ENCODE measurements around the gene IL15.
"Not testable (repeated sequence)": the region's sequence is repeated elsewhere in the genome, so short reads cannot be mapped to it uniquely, and the experiment has no call there.

IL15 gene

GRCh38 chr4:141739636-141740035 is 103.3 kb downstream of the IL15 start:
- H3K9ac ChIP-seq (ENCODE audit: low read depth, low read length), result no peak overlapping the region
- no peaks in the 10 kb centered on the region for H3K4me1 ChIP-seq (ENCODE audit: insufficient read depth, low read length)
- H3K36me3 ChIP-seq (ENCODE audit: insufficient read depth, low read length), result no peaks in the 10 kb centered on the region
- H3K9me3 ChIP-seq (ENCODE audit: control insufficient read depth, insufficient read depth, low read length), result no peaks in the 10 kb centered on the region

GRCh38 chr4:141746026-141746425 is 109.6 kb downstream of the IL15 start:
- Histone ChIP-seq H3K9ac (ENCODE audit: low read depth, low read length) (no peak overlapping the region), H3K4me1 (ENCODE audit: insufficient read depth, low read length) (no peaks in the 10 kb centered on the region), H3K36me3 (ENCODE audit: insufficient read depth, low read length) (no peaks in the 10 kb centered on the region), H3K9me3 (ENCODE audit: control insufficient read depth, insufficient read depth, low read length) (no peaks in the 10 kb centered on the region)

- H3K36me3 ChIP-seq (ENCODE audit: insufficient read depth, low read length); H3K9ac ChIP-seq (ENCODE audit: low read depth, low read length); H3K9me3 ChIP-seq (ENCODE audit: control insufficient read depth, insufficient read depth, low read length); H3K4me1 ChIP-seq (ENCODE audit: insufficient read depth, low read length): not testable (repeated sequence)
These were observed 115.4 kb downstream of the IL15 start for GRCh38 chr4:141751806-141752205.

GRCh38 chr4:141757287-141757686 is 120.9 kb downstream of the IL15 start:
- Histone ChIP-seq H3K9ac (ENCODE audit: low read depth, low read length) (no peak overlapping the region), H3K4me1 (ENCODE audit: insufficient read depth, low read length) (no peaks in the 10 kb centered on the region)

GRCh38 chr4:141759796-141760425 is 123.5 kb downstream of the IL15 start:
- H3K9me3 ChIP-seq (ENCODE audit: control insufficient read depth, insufficient read depth, low read length), result no peaks in the 10 kb centered on the region
- no peaks in the 10 kb centered on the region for H3K4me1 ChIP-seq (ENCODE audit: insufficient read depth, low read length)
- no peak overlapping the region for H3K9ac ChIP-seq (ENCODE audit: low read depth, low read length)
- no peaks in the 10 kb centered on the region for H3K36me3 ChIP-seq (ENCODE audit: insufficient read depth, low read length)

More at GRCh38 chr4:141757287-141757686, 120.9 kb downstream of the IL15 start:
- no peaks in the 10 kb centered on the region for H3K9me3 ChIP-seq (ENCODE audit: control insufficient read depth, insufficient read depth, low read length)
- H3K36me3 ChIP-seq (ENCODE audit: insufficient read depth, low read length), result no peaks in the 10 kb centered on the region

GRCh38 chr4:141761926-141762325 is 125.5 kb downstream of the IL15 start:
- Histone ChIP-seq H3K9me3 (ENCODE audit: control insufficient read depth, insufficient read depth, low read length) (no peaks in the 10 kb centered on the region), H3K9ac (ENCODE audit: low read depth, low read length) (no peak overlapping the region), H3K36me3 (ENCODE audit: insufficient read depth, low read length) (no peaks in the 10 kb centered on the region), H3K4me1 (ENCODE audit: insufficient read depth, low read length) (no peaks in the 10 kb centered on the region)

- Histone ChIP-seq H3K9ac (ENCODE audit: low read depth, low read length) (no peak overlapping the region), H3K4me1 (ENCODE audit: insufficient read depth, low read length) (no peaks in the 10 kb centered on the region), H3K36me3 (ENCODE audit: insufficient read depth, low read length) (no peaks in the 10 kb centered on the region), H3K9me3 (ENCODE audit: control insufficient read depth, insufficient read depth, low read length) (no peaks in the 10 kb centered on the region)
These were observed 127.0 kb downstream of the IL15 start for GRCh38 chr4:141763374-141763773.

- H3K9ac ChIP-seq (ENCODE audit: low read depth, low read length), result no peak overlapping the region
- peaks cover 8% of the 10 kb centered on the region; the same call in 1 of the 2 replicates for H3K4me1 ChIP-seq (ENCODE audit: insufficient read depth, low read length)
- H3K36me3 ChIP-seq (ENCODE audit: insufficient read depth, low read length), result no peaks in the 10 kb centered on the region
- H3K9me3 ChIP-seq (ENCODE audit: control insufficient read depth, insufficient read depth, low read length), result no peaks in the 10 kb centered on the region
These were observed 132.6 kb downstream of the IL15 start for GRCh38 chr4:141768954-141769353.

- H3K9me3 ChIP-seq (ENCODE audit: control insufficient read depth, insufficient read depth, low read length), result no peaks in the 10 kb centered on the region
- H3K36me3 ChIP-seq (ENCODE audit: insufficient read depth, low read length), result no peaks in the 10 kb centered on the region
- peaks cover 8% of the 10 kb centered on the region; the same call in 1 of the 2 replicates for H3K4me1 ChIP-seq (ENCODE audit: insufficient read depth, low read length)
- H3K9ac ChIP-seq (ENCODE audit: low read depth, low read length), result no peak overlapping the region
These were observed 135.8 kb downstream of the IL15 start for GRCh38 chr4:141771889-141772830.

- no peaks in the 10 kb centered on the region for H3K9me3 ChIP-seq (ENCODE audit: control insufficient read depth, insufficient read depth, low read length)
- H3K36me3 ChIP-seq (ENCODE audit: insufficient read depth, low read length), result no peaks in the 10 kb centered on the region
- H3K4me1 ChIP-seq (ENCODE audit: insufficient read depth, low read length), result peaks cover 8% of the 10 kb centered on the region; the same call in 1 of the 2 replicates
- no peak overlapping the region for H3K9ac ChIP-seq (ENCODE audit: low read depth, low read length)
These were observed 136.5 kb downstream of the IL15 start for GRCh38 chr4:141772838-141773237.

GRCh38 chr4:141782205-141782604 is 145.8 kb downstream of the IL15 start:
- Histone ChIP-seq H3K4me1 (ENCODE audit: insufficient read depth, low read length) (no peaks in the 10 kb centered on the region), H3K9ac (ENCODE audit: low read depth, low read length) (no peak overlapping the region), H3K9me3 (ENCODE audit: control insufficient read depth, insufficient read depth, low read length) (no peaks in the 10 kb centered on the region; the same call in 1 of the 2 replicates), H3K36me3 (ENCODE audit: insufficient read depth, low read length) (no peaks in the 10 kb centered on the region)
